ENCODE data around the gene CACNA2D3.

The CACNA2D3 gene

GRCh38 chr3:54342676-54343075, 220.3 kb downstream of the CACNA2D3 start:
- DNase-seq, result no peak

- no peak for DNase-seq
Measured at GRCh38 chr3:54343495-54343894, 221.1 kb downstream of the CACNA2D3 start.

- DNase-seq, result no peak
Measured at GRCh38 chr3:54344601-54345231, 222.4 kb downstream of the CACNA2D3 start.

- DNase-seq, result no peak
Measured at GRCh38 chr3:54345847-54346375, 223.6 kb downstream of the CACNA2D3 start.

GRCh38 chr3:54347060-54347459, 224.7 kb downstream of the CACNA2D3 start:
- DNase-seq, result no peak

- DNase-seq, result no peak
Measured at GRCh38 chr3:54347933-54348332, 225.6 kb downstream of the CACNA2D3 start.

GRCh38 chr3:54349231-54349652, 226.9 kb downstream of the CACNA2D3 start:
- no peak for DNase-seq

GRCh38 chr3:54349691-54350090, 227.3 kb downstream of the CACNA2D3 start:
- no peak for DNase-seq

GRCh38 chr3:54353546-54353945, 231.2 kb downstream of the CACNA2D3 start:
- DNase-seq, result no peak

GRCh38 chr3:54353946-54354345, 231.6 kb downstream of the CACNA2D3 start:
- no peak for DNase-seq

- no peak for DNase-seq
Measured at GRCh38 chr3:54355800-54356199, 233.4 kb downstream of the CACNA2D3 start.

GRCh38 chr3:54356261-54357045, 234.1 kb downstream of the CACNA2D3 start:
- no peak for DNase-seq

GRCh38 chr3:54357301-54357700, 234.9 kb downstream of the CACNA2D3 start:
- DNase-seq, result no peak

GRCh38 chr3:54358316-54358715, 236.0 kb downstream of the CACNA2D3 start:
- DNase-seq, result no peak

GRCh38 chr3:54358969-54359694, 236.8 kb downstream of the CACNA2D3 start:
- DNase-seq, result no peak

GRCh38 chr3:54360320-54360719, 238.0 kb downstream of the CACNA2D3 start:
- DNase-seq, result no peak

- no peak for DNase-seq
Measured at GRCh38 chr3:54361746-54362283, 239.5 kb downstream of the CACNA2D3 start.

GRCh38 chr3:54366007-54366750, 243.8 kb downstream of the CACNA2D3 start:
- no peak for DNase-seq

- DNase-seq, result no peak
Measured at GRCh38 chr3:54366839-54367238, 244.5 kb downstream of the CACNA2D3 start.

- no peak for DNase-seq
Measured at GRCh38 chr3:54372232-54372631, 249.9 kb downstream of the CACNA2D3 start.

- no peak for DNase-seq
Measured at GRCh38 chr3:54374214-54374852, 252.0 kb downstream of the CACNA2D3 start.
